Measurements from ENCODE around the gene ARMC8.

DNA sequence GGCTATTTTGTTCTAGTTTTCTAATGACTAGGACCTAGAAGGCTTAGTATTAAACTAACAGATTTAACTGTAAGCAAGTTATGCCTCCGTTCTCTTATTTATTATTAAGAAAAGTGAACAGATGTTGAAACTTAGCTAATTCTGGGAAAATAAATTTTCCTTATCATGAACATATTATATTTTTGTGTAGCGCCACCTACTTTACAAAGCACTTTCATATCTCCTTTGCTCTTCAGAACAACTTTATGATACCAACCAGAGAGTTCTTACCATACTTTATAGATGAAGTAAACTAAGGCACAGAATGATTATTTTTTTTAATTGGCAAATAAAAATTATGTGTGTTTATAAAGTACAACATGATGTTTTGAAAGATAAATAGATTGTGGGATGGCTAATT lies 83.1 kb downstream of the ARMC8 start:
- TF ChIP-seq, protein P1, sequence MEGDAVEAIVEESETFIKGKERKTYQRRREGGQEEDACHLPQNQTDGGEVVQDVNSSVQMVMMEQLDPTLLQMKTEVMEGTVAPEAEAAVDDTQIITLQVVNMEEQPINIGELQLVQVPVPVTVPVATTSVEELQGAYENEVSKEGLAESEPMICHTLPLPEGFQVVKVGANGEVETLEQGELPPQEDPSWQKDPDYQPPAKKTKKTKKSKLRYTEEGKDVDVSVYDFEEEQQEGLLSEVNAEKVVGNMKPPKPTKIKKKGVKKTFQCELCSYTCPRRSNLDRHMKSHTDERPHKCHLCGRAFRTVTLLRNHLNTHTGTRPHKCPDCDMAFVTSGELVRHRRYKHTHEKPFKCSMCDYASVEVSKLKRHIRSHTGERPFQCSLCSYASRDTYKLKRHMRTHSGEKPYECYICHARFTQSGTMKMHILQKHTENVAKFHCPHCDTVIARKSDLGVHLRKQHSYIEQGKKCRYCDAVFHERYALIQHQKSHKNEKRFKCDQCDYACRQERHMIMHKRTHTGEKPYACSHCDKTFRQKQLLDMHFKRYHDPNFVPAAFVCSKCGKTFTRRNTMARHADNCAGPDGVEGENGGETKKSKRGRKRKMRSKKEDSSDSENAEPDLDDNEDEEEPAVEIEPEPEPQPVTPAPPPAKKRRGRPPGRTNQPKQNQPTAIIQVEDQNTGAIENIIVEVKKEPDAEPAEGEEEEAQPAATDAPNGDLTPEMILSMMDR (conservative IDR thresholded peaks at IDR 0.05; ENCODE audit: low read length), result peak; percentile 66
- TF ChIP-seq EZH2phosphoT487 (IDR thresholded peaks at IDR 0.05; ENCODE audit: borderline replicate concordance, low read depth, low read length), result no peak
